ENCODE measurements around the gene RCOR1. TPM values are rescaled to one million over a fixed set of nuclear protein-coding genes. Genes with fewer than 3 reads are reported as not detected.

RCOR1 gene
- total RNA-seq, 3 donors from 2014 or later, result 29.4 to 31.3 (median 29.5) TPM

DNA sequence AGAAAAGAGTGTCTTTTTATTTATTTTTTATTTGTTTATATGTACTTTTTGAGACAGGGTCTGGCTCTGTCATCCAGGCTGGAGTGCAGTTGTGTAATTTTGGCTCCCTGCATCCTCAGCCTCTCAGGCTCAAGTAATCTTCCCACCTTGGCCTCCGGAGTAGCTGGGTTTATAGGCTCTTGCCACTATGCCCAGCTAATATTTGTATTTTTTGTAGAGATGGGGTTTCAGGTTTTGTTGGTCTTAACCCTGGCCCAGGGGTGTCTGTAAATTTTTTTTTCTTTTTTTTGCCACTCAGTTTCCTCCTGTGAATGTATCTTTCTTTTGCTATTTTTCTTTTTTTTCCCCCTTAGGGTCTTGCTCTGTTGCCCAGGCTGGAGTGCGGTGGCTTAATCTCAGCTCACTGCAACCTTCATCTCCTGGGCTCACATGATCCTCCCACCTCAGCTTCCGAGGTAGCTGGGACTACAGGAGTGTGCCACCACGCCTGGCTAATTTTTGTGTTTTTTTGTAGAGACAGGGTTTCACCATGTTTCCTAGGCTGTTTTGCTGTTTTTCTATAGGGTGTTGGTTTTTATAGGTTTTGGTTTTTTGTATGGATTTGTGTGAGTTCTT is 11.0 kb downstream of the RCOR1 start:
- DNase-seq (no peak), ATAC-seq (no peak)
- Histone ChIP-seq H3K4me3 (no peak overlapping the region), H3K9me3 (no peaks in the 10 kb centered on the region), H3K36me3 (ENCODE audit: low read depth) (no peaks in the 10 kb centered on the region), H3K4me1 (ENCODE audit: low read depth) (peaks cover 6% of the 10 kb centered on the region)
- TF ChIP-seq, protein P1, sequence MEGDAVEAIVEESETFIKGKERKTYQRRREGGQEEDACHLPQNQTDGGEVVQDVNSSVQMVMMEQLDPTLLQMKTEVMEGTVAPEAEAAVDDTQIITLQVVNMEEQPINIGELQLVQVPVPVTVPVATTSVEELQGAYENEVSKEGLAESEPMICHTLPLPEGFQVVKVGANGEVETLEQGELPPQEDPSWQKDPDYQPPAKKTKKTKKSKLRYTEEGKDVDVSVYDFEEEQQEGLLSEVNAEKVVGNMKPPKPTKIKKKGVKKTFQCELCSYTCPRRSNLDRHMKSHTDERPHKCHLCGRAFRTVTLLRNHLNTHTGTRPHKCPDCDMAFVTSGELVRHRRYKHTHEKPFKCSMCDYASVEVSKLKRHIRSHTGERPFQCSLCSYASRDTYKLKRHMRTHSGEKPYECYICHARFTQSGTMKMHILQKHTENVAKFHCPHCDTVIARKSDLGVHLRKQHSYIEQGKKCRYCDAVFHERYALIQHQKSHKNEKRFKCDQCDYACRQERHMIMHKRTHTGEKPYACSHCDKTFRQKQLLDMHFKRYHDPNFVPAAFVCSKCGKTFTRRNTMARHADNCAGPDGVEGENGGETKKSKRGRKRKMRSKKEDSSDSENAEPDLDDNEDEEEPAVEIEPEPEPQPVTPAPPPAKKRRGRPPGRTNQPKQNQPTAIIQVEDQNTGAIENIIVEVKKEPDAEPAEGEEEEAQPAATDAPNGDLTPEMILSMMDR (IDR thresholded peaks at IDR 0.05), result no peak
- intact Hi-C loops (cut with DNase I, micrococcal nuclease), result no loop called here

GRCh38 chr14:102604183-102604582 is 11.7 kb downstream of the RCOR1 start:
- TF ChIP-seq, protein P1 (IDR thresholded peaks at IDR 0.05), result no peak
- intact Hi-C loops (cut with DNase I, micrococcal nuclease), result no loop called here
- ATAC-seq, result no peak

DNA sequence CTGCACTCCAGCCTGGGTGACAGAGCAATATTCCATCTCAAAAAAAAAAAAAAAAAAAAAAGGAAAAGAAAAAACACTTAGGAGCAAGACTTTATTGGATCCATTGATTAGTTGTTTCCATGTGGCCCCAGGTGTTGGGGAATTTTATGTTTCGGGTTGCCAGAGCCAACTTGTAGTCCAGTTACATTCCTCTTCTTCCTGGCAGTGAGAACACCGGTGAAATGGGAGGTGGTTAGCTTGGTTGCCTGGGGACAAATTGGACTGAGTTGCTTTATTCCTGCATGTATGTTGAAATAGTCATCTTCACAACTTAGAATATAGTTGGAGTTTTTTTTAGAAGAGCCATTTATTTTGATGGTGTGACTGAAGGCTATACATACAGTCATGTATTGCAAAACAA is 12.6 kb downstream of the RCOR1 start:
- DNase-seq (no peak), ATAC-seq (no peak)
- Histone ChIP-seq H3K4me3 (no peak overlapping the region), H3K9me3 (no peaks in the 10 kb centered on the region), H3K36me3 (ENCODE audit: low read depth) (no peaks in the 10 kb centered on the region), H3K4me1 (ENCODE audit: low read depth) (peaks cover 6% of the 10 kb centered on the region)
- TF ChIP-seq, protein P1 (IDR thresholded peaks at IDR 0.05), result no peak
- intact Hi-C loops (cut with DNase I, micrococcal nuclease), result no loop called here

More at GRCh38 chr14:102604183-102604582, 11.7 kb downstream of the RCOR1 start:
- H3K9me3 ChIP-seq, result no peaks in the 10 kb centered on the region
- no peak for DNase-seq
- H3K4me1 ChIP-seq (ENCODE audit: low read depth), result peaks cover 6% of the 10 kb centered on the region
- H3K36me3 ChIP-seq (ENCODE audit: low read depth), result no peaks in the 10 kb centered on the region
- H3K4me3 ChIP-seq, result no peak overlapping the region

- H3K4me1 ChIP-seq (ENCODE audit: low read depth), result peaks cover 6% of the 10 kb centered on the region
- no peak for ATAC-seq
- no peaks in the 10 kb centered on the region for H3K9me3 ChIP-seq
- H3K4me3 ChIP-seq, result no peak overlapping the region
- no peaks in the 10 kb centered on the region for H3K36me3 ChIP-seq (ENCODE audit: low read depth)
- no peak for DNase-seq
- TF ChIP-seq, protein P1 (IDR thresholded peaks at IDR 0.05), result no peak
- intact Hi-C loops (cut with DNase I, micrococcal nuclease), result no loop called here
These were observed 13.8 kb downstream of the RCOR1 start for GRCh38 chr14:102606296-102606695.

GRCh38 chr14:102608064-102608446 is 15.6 kb downstream of the RCOR1 start:
- Histone ChIP-seq H3K9me3 (no peaks in the 10 kb centered on the region), H3K4me3 (no peak overlapping the region), H3K4me1 (ENCODE audit: low read depth) (no peaks in the 10 kb centered on the region), H3K36me3 (ENCODE audit: low read depth) (no peaks in the 10 kb centered on the region)
- DNase-seq (no peak), ATAC-seq (no peak)
- intact Hi-C loops (cut with DNase I, micrococcal nuclease), result no loop called here
- TF ChIP-seq, protein P1 (IDR thresholded peaks at IDR 0.05), result no peak
